Mucosa of stomach (tissue), 1 donor: ENCODE measurements around the gene COLEC11.

Experiments
- H3K27me3 ChIP-seq: one replicate; pipeline ENCODE4 v1.7.0; 2013; ENCODE audit warnings: mild to moderate bottlenecking, low read length; ENCODE audit not compliant: control insufficient read depth, insufficient read depth
- H3K36me3 ChIP-seq: one replicate; pipeline ENCODE4 v1.7.0; 2013; ENCODE audit warnings: low read length; ENCODE audit not compliant: control insufficient read depth, insufficient read depth
- H3K4me1 ChIP-seq: one replicate; pipeline ENCODE4 v1.7.0; 2013; ENCODE audit warnings: mild to moderate bottlenecking, low read length; ENCODE audit not compliant: control insufficient read depth, insufficient read depth
- H3K4me3 ChIP-seq: one replicate; pipeline ENCODE4 v1.7.0; 2013; ENCODE audit warnings: low read length
- H3K9ac ChIP-seq: one replicate; pipeline ENCODE4 v1.7.0; 2013; ENCODE audit warnings: mild to moderate bottlenecking, low read length, moderate library complexity
- H3K9me3 ChIP-seq: one replicate; pipeline ENCODE4 v1.7.0; 2013; ENCODE audit warnings: mild to moderate bottlenecking, low read length, moderate library complexity; ENCODE audit not compliant: control insufficient read depth
- donor health status: Pancreatic carcinoma.

The COLEC11 gene

DNA sequence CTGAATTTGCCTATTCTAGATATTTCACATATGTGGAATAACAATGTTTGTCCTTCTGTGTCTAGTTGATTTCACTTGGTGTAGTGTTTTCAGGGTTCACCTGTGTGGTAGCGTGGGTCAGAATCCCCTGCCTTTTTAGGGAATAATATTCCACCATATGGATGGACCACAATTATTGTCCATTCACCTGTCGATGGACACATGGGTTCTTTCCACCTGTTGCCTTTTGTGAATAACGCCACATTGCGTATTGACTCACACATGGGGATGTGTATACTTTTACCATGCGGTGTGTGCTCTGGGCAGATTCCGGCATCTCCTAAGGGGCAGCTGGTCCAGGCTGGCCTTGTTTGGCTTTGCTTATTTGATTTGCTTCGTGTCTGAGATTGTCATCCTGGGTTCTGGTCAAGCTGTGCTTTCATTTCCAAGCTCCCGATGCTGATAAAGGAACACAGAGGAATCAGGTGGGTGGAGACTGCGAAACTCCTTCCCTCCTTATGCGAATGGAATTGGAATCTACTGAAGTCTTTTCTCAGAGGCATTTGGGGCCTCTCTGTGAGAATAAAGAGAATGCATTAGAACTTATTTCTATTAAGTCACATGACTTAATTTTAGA lies 44.2 kb downstream of the COLEC11 start:
- no peaks in the 10 kb centered on the region for H3K9me3 ChIP-seq
- no peaks in the 10 kb centered on the region for H3K36me3 ChIP-seq
- H3K9ac ChIP-seq = no peak overlapping the region
- H3K4me1 ChIP-seq = no peaks in the 10 kb centered on the region
- H3K4me3 ChIP-seq = no peak overlapping the region
- H3K27me3 ChIP-seq = peaks cover 6% of the 10 kb centered on the region

- H3K9ac ChIP-seq = no peak overlapping the region
- no peaks in the 10 kb centered on the region for H3K36me3 ChIP-seq
- no peaks in the 10 kb centered on the region for H3K4me1 ChIP-seq
- no peaks in the 10 kb centered on the region for H3K9me3 ChIP-seq
- H3K27me3 ChIP-seq = peaks cover 6% of the 10 kb centered on the region
- no peak overlapping the region for H3K4me3 ChIP-seq
Measured at GRCh38 chr2:3639653-3640052, 44.7 kb downstream of the COLEC11 start.

GRCh38 chr2:3641181-3641580 lies 46.3 kb downstream of the COLEC11 start:
- Histone ChIP-seq H3K9ac (no peak overlapping the region), H3K4me1 (no peaks in the 10 kb centered on the region), H3K36me3 (no peaks in the 10 kb centered on the region), H3K27me3 (peaks cover 6% of the 10 kb centered on the region), H3K9me3 (no peaks in the 10 kb centered on the region), H3K4me3 (no peak overlapping the region)

DNA sequence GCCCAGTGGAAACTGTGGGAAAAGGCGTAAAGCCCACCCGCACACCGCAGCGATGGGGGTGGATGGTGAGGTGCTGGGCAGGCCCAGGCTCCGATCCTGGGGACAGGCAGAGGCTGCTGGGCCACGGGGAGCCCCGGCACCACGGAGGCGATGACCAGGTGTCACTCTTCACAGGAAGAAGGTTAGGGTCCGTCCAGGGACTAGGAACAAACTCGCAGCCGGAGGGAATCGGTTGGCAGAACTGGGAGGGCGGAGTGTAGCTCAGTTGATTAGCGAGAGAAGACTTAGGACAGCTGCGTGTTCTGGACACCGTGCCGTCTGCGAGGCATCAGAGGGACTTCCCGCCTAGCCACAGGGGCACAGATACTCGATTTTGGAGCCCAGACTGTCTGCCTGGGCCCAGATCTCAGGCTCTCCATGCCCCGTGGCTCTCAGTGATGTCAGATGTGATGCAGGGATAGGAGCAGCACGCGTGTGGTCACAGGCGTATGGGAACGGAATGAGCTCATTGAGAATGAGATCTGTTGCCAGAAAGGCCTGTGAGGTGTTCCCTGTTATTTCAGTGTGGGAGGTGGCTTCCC lies 47.0 kb downstream of the COLEC11 start:
- H3K4me3 ChIP-seq = no peak overlapping the region
- H3K9ac ChIP-seq = no peak overlapping the region
- no peaks in the 10 kb centered on the region for H3K36me3 ChIP-seq
- H3K4me1 ChIP-seq = no peaks in the 10 kb centered on the region
- peaks cover 4% of the 10 kb centered on the region for H3K27me3 ChIP-seq
- no peaks in the 10 kb centered on the region for H3K9me3 ChIP-seq

GRCh38 chr2:3642521-3643215 lies 47.8 kb downstream of the COLEC11 start:
- no peaks in the 10 kb centered on the region for H3K27me3 ChIP-seq
- H3K4me1 ChIP-seq = no peaks in the 10 kb centered on the region
- no peaks in the 10 kb centered on the region for H3K36me3 ChIP-seq
- H3K9ac ChIP-seq = no peak overlapping the region
- no peak overlapping the region for H3K4me3 ChIP-seq
- no peaks in the 10 kb centered on the region for H3K9me3 ChIP-seq

DNA sequence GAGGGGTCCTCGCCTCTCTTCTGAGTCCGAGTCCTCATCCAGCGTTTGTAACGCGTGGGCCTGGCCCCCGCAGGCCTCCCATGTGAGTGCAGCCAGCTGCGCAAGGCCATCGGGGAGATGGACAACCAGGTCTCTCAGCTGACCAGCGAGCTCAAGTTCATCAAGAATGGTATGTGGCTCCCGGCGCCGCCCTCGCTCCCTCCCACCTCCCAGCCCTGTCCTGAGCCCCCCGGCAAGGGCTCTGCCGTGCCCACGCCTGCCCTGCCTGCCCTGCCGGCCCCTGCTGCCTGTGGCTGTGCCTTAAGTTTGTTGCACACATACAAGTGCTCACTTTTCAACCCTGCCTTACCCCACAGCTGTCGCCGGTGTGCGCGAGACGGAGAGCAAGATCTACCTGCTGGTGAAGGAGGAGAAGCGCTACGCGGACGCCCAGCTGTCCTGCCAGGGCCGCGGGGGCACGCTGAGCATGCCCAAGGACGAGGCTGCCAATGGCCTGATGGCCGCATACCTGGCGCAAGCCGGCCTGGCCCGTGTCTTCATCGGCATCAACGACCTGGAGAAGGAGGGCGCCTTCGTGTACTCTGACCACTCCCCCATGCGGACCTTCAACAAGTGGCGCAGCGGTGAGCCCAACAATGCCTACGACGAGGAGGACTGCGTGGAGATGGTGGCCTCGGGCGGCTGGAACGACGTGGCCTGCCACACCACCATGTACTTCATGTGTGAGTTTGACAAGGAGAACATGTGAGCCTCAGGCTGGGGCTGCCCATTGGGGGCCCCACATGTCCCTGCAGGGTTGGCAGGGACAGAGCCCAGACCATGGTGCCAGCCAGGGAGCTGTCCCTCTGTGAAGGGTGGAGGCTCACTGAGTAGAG lies 48.7 kb downstream of the COLEC11 start:
- Histone ChIP-seq H3K27me3 (no peaks in the 10 kb centered on the region), H3K9ac (no peak overlapping the region), H3K4me3 (no peak overlapping the region), H3K4me1 (no peaks in the 10 kb centered on the region), H3K9me3 (no peaks in the 10 kb centered on the region), H3K36me3 (no peaks in the 10 kb centered on the region)

GRCh38 chr2:3644246-3644525 lies 49.3 kb downstream of the COLEC11 start:
- Histone ChIP-seq H3K9ac (no peak overlapping the region), H3K36me3 (no peaks in the 10 kb centered on the region), H3K27me3 (no peaks in the 10 kb centered on the region), H3K4me1 (no peaks in the 10 kb centered on the region), H3K9me3 (no peaks in the 10 kb centered on the region), H3K4me3 (no peak overlapping the region)

- Histone ChIP-seq H3K9me3 (no peaks in the 10 kb centered on the region), H3K4me3 (no peak overlapping the region), H3K4me1 (no peaks in the 10 kb centered on the region), H3K9ac (no peak overlapping the region), H3K27me3 (no peaks in the 10 kb centered on the region), H3K36me3 (no peaks in the 10 kb centered on the region)
Measured at GRCh38 chr2:3644891-3645605, 50.1 kb downstream of the COLEC11 start.

GRCh38 chr2:3645745-3646389 lies 51.0 kb downstream of the COLEC11 start:
- H3K9ac ChIP-seq = no peak overlapping the region
- peaks cover 3% of the 10 kb centered on the region for H3K4me1 ChIP-seq
- peaks cover 2% of the 10 kb centered on the region for H3K27me3 ChIP-seq

DNA sequence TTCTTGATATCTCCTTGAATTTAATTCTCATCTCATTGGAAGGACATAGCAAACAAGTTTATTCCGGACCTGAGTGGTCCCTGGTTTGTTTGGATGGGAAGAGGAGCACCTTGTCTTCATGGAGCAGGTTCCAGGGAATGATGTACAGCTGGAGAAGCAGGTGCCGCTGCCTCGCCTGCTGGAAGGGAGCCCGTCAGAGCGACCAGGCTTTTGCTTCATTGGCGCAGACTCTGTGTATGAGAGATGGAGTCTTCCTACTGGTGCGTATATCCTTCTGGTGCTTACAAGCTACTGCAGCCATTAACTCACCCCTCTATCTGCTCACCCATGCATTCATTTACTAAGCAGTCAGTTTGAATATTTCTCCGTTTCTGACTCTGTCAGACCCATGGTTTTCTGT lies 51.5 kb downstream of the COLEC11 start:
- Histone ChIP-seq H3K9me3 (no peaks in the 10 kb centered on the region), H3K36me3 (no peaks in the 10 kb centered on the region), H3K9ac (no peak overlapping the region), H3K4me3 (no peak overlapping the region), H3K4me1 (peaks cover 5% of the 10 kb centered on the region), H3K27me3 (peaks cover 4% of the 10 kb centered on the region)

More at GRCh38 chr2:3645745-3646389, 51.0 kb downstream of the COLEC11 start:
- no peaks in the 10 kb centered on the region for H3K36me3 ChIP-seq
- no peak overlapping the region for H3K4me3 ChIP-seq
- H3K9me3 ChIP-seq = no peaks in the 10 kb centered on the region

DNA sequence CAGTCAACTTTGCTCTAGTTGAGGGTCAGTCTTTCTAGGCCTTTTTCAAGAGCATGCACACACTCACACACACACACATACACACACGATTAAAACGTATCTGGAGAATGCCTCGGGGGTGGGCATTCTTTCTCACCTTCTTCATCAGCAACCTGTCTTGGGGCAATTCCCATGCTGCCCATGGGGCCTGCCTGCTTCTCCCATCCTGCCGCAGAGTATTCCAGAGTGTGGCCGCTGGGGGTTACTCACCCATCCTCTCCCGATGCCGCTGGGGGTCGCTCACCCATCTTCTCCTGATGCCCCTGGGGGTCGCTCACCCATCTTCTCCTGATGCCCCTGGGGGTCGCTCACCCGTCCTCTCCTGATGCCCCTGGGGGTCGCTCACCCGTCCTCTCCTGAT lies 52.3 kb downstream of the COLEC11 start:
- no peaks in the 10 kb centered on the region for H3K36me3 ChIP-seq
- H3K4me1 ChIP-seq = peaks cover 13% of the 10 kb centered on the region
- H3K9me3 ChIP-seq = no peaks in the 10 kb centered on the region
- H3K9ac ChIP-seq = no peak overlapping the region
- peaks cover 9% of the 10 kb centered on the region for H3K27me3 ChIP-seq
- no peak overlapping the region for H3K4me3 ChIP-seq
